Measurements from ENCODE around the gene HLA-DPA1.
"Not testable (repeated sequence)": the region's sequence is repeated elsewhere in the genome, so short reads cannot be mapped to it uniquely, and the experiment has no call there.

The HLA-DPA1 gene

DNA sequence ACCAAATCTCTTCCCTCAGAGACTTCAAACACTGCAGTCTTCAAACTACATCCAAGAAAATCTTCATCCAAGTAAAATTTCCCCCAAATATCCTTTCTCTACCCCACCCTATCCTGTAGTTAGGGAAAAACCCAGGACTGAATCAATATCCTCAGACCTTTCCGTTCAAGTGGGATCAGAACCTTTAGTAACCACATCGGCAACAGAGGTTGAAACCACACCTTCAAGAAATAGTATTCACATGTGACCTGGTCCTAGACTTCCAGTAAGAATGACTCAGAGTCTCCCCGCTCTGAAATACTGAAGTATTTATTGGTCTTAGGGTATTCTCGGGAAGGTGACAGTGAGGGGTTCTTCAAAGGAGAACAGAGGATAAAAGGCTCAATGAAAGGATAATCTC is 8.7 kb downstream of the HLA-DPA1 start:
- no peak for DNase-seq (ENCODE audit: low read depth)

DNA sequence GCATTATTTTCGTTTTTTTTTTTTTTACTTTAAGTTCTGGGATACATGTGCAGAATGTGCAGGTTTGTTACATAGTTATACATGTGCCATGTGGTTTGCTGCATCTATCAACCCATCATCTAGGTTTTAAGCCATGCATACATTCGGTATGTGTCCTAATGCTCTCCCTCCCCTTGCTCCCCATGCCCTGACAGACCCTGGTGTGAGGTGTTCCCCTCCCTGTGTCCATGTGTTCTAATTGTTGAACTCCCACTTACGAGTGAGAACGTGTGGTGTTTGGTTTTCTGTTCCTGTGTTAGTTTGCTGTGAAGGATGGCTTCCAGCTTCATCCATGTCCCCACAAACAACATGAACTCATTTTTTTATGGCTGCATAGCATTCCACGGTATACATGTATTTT is 10.0 kb downstream of the HLA-DPA1 start:
- DNase-seq (ENCODE audit: low read depth), result not testable (repeated sequence)

DNA sequence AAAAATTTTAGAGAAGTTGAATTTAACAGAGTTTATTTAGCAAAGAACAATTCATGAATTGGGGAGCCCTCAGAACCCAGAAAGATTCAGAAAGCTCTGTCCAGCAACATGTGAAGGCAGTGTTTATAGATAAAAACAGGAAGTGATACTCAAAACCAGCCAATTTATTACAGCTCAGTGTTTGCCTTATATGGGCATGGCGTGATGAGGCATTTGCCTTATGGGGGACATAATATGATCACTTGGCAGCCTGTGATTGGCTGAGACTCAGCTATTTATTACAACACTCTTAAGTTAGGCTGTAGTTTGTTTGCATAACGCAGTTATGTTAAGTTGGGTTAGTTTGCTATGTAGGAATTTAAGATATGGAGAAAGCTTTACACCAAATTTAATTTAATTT is 11.5 kb downstream of the HLA-DPA1 start:
- no peak for DNase-seq (ENCODE audit: low read depth)

DNA sequence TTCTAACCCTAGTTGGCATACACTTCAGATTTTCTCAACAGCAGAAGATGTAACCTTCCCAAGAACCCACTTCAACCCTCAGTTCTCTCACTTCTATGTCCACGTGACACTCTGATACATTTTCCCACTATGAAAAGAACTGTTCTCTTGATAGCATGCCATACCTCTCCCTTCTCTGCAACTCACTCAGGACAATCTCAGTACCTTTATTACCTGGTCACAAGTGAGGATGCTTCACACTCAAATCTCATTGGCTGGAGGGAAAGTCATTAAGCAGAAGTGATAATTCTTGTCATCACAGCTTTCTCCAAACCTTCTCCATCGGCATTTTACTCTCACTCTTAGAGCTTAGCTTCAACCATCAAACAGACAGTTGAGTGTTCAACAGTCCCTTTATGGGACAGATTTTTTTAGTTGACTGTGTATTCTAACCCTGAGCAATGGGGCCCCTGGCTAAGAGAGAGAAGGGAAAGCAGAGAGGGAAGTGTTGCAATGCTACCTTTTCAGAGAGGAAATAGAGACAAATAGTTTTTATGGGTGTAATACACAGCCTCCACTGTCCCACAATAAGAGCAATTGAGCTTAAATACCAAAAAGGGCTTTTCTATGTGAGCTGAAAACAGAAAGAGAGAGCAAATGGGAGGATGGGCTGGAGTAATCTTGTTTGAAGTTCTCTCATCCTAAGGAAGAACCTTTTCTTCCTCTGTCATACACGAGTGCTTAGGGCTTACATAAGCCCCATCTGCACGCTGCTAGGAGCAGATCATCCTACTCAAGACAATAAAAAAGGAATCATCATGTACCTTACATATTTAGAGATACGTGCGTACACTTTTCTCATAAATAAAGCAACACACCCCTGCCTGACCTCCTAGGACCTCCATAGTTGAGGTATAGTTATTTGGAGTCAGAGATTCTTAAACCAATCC is 16.0 kb downstream of the HLA-DPA1 start:
- DNase-seq (ENCODE audit: low read depth), result no peak

DNA sequence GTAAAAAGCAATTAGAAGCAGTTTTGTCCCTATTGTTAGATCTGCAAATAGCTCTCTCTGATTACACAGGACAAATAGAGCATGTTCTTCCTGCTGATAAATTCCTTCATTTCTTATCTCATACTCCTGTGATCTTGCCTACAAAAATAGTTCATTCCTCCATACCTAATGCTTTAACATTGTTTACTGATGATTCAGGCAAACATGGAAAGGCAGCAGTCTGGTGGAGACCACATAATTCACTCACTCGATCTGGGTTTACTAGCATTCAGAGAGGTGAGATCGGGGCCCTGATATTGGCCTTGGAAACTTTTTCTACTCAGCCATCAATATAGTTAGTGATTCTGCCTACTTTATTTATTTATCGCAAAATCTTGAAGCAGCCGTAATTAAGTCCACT is 20.2 kb downstream of the HLA-DPA1 start:
- DNase-seq (ENCODE audit: low read depth), result no peak

DNA sequence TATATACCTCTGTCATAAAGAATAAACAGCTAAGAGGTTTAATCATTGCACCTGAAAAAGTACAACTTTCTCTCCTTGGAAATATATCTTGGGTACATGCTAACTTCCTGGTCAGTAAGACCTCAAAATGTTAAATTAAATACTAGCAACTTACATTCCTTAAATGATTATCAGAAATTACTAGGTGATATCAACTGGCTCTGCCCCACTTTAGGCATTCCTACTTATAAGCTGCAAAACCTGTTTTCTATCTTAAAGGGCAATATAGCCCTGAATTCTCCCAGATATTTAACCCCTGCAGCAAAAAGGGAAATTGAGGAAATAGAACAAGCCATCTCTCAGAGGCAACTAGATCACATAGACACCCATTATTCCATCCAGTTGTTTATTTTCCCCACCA is 20.8 kb downstream of the HLA-DPA1 start:
- no peak for DNase-seq (ENCODE audit: low read depth)

DNA sequence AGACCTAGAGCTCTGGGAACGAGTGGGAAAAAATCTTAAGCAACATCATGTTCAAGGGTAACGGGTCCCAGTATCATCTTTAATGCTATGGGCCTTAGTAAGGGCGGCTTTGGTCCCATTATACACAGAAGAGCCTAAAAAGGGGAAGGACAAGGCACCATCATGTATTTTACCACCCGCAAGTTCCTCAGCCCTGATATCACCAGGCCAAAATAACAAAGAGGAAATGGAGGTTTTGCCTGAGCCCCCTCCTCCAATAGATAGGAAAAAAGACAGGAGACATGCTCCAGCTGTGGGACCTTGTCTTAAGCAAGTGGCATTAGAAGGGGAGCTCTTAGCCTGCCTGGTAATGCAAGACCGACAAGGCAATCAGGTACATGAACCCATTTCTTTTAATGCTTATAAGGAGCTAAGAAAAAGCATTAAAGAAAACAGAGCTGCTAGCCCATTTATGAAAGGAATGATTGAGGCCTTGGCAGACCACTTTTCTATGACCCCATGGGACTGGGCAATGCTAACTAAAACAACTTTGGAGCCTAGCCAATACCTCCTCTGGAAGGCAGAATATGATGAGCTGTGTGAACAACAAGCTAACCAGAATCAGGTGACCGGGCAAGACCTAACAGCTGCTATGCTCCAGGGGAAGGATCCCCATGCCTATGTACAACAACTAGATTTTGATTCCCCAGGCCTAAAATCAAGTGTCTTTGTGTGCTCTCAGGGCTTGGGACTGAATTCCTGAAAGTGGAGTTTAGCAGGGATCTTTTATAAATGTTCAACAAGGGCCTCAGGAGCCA is 23.2 kb downstream of the HLA-DPA1 start:
- no peak for DNase-seq (ENCODE audit: low read depth)

DNA sequence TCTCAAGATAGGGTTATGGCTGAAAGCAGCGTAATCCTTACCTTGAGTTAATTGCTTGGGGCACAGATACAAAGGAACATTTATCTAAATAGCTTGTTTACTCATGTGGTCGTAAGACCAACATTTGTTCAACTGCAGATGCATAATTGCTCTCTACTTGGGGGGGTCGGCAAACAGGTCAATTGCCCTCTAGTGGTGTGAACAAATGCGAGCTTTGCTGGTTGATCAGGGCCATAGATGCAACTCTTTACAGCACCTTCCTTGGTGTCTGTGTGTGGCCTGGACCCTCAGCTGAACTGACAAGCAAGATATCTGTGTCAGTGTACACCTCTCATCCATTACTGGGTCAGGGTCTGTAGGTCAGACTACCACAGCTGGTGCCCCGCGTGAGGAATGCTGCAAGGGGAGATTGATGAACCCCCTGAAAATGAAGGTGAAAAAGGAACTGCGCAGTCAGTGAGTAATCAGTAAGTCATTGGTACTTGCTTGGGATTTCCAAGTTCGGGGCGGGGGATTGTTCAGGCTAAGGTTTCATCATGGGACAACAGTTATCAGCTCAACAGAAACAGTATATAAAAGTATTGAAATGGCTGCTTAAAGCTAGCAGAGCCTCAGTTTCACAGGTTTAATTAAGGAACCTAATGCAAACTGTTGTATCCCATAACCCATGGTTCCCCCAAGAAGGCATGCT is 24.0 kb downstream of the HLA-DPA1 start:
- DNase-seq (ENCODE audit: low read depth), result no peak

DNA sequence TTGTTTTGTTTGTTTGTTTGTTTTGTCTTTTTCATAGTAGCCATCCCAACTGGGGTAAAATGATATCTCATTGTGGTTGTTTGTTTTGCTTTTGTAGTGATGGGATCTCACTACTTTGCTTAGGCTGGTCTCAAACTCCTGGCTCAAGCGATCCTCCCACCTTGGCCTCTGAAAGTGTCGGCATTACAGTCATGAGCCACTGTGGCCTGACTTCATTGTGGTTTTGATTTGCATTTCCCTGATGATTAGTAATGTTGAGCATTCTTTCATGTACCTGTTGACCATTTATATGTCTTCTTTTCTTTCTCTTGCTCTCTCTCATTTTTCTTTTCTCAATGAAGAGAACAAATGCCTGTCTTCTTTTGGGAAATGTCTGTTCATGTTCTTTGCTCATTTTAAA is 33.3 kb downstream of the HLA-DPA1 start:
- DNase-seq (ENCODE audit: low read depth), result no peak

DNA sequence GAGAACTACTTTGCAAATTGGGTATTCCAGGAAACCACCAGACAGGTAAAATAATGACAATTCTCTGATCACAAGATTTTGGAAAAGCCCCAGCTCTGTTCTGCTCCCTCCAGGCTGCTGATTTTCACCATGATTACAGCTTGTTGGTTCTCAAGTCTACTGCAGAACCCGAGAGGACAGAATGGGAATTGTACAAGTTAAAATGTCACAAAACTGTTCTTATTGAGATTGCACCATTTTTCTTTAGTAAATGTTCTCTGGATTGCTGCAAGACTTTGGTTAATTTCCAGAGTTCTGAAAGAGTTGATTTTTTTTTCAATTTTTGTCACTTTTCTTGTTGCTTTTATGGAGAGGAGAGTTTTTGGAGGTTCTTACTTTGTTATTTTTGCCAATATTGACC is 36.9 kb downstream of the HLA-DPA1 start:
- no peak for DNase-seq (ENCODE audit: low read depth)

DNA sequence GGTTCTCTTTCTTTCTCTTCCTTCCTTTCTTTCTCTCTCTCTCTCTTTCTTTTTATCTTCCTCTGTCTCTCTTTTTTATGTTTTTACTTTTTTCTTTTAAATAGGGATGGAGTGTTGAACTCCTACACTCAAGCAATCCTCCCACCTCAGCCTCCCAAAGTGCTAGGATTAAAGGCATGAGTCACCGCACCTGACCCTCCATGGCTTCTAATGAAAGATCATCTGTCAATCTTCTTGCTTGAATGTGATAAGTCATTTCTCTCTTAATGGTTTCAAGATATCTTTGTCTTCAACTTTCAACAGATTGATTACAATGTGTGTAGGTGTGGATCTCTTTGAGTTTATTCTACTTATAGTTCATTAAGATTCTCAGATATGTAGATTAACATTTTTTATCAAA is 38.9 kb downstream of the HLA-DPA1 start:
- DNase-seq (ENCODE audit: low read depth), result no peak

DNA sequence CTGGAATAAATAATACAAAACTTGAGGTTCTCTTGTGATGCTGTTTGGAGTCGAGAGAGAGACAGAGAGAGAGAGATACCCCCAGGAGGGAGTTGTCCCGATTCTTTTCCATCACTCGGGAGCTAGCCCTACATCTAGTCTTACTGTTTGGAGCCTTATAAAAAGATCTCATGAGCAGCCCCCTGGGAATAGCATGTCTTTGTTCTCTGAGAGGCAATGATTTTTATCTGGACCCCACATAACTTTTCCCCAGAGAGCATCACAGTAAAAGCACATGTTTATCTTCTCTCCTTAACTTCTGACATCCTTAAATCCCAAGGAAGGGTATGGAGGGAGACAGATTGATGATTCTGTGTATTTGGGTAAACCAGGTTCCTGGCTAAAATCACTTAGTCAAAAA is 43.2 kb downstream of the HLA-DPA1 start:
- DNase-seq (ENCODE audit: low read depth), result no peak

DNA sequence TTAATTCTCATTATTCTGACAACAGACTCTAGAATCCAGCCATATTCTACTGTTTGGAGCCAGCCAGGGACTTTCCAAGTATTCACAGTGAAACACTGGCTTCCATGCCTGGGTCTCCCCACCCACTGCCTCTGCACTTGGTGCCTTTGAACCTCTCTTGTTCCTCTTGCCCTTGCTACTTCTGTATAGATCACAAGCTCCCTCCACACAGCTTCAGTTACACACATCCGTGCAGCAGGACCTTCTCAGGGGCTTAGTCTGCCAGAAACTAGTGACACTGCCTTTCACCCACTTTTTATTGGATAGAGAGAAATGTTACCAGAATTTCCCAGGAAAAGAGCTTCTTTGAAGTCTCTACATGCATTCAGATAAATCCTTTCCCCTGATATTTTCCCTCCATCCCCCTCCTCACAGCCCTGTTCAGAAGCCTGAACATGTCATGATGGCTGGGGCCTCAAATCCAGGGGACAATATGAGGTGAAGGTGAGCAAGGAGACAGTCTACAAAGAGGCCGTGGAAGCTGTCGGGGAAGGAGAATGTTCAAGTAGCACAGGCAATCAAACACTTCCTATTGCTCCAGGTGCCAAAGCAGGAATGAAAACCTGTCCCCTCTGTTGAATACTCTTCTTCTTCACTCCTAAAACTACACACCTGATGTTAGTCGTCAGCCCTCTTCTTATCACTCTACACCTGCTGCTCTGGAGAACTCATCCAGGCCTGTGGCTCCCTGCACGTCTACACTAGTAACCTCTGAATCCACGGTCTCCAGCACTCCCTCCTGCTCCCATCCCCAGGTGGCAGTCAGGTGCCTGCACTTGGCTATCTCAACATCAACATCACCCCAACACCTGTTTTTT is 43.9 kb downstream of the HLA-DPA1 start:
- no peak for DNase-seq (ENCODE audit: low read depth)

DNA sequence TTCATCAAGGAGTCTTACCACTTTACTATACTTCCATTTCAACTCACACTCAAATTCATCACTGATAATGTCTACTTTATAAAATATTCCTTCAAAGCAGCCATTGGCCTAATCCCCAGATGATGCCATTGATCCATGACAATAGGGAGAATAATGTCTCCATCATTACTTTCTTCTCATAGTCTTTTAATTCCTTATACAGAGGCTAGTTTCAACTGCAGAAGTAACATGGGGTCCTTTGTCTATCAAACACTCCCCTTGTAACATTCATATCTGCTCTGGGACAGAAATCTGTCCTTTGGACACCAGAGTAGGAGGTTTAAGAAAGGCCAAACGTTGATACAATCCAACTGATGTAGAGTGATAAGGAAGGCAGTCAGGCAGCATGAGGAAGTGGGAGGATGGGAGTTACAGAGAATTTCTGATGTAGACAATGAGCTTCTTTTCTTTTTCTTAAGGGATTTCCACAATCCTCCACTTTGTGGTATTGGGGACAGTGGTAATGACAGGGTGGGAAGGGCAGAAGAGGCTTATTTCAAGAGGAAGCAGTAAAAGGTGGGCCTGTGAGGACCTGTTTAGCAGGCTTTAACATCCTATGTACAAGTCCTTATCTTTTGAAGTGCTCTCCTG is 45.1 kb downstream of the HLA-DPA1 start:
- no peak for DNase-seq (ENCODE audit: low read depth)

DNA sequence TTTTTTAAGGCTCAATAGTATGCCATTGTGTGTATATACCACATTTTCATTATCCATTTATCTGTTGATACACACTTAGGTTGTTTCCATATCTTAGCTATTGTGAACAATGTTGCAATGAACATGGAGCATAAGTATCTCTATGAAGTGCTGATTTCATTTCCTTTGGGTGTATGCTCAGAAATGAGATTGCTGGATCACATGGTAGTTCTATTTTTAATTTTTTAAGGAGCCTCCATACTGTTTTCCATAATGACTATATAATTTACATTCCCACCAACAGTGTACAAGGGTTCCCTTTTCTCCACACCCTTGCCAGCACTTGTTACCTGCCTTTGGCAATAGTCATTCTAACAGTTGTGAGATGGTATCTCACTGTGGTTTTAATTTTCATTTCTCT is 48.9 kb downstream of the HLA-DPA1 start:
- no peak for DNase-seq (ENCODE audit: low read depth)

DNA sequence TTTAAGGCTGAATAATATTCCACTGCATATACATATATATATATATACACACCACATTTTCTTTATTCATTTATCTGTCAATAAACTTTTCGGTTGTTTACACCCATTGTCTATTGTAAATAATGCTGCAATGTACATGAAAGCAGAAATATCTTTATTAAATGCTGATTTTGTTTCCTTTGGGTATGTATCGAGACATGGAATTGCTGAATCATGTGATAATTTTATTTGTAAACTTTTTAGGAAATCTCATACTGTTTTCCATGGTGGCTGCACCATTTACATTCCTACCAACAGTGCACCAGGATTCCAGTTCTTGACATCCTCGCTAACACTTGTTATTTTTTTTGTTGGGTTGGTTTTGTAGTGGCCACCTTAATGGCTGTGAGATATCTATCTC is 49.9 kb downstream of the HLA-DPA1 start:
- DNase-seq (ENCODE audit: low read depth), result no peak

DNA sequence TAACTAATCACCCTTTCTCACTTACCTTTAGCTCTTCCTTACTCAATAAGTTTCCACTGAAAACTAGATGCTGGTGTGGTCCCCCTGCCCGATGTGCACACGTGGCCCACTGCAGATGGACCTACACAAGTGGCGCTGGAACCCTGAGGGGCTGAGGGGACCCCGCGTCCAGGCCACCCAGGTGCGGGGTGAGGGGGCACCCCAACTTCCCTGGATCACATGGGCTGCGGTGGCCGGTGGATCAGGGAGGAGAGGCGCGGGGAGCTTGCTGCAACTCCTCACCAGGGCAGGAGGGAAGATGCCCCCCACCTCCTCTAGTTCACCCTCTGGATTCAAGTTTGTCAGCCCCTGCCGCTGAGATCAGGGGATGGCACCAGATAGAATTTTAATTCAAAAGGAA is 51.5 kb downstream of the HLA-DPA1 start:
- no peak for DNase-seq (ENCODE audit: low read depth)

DNA sequence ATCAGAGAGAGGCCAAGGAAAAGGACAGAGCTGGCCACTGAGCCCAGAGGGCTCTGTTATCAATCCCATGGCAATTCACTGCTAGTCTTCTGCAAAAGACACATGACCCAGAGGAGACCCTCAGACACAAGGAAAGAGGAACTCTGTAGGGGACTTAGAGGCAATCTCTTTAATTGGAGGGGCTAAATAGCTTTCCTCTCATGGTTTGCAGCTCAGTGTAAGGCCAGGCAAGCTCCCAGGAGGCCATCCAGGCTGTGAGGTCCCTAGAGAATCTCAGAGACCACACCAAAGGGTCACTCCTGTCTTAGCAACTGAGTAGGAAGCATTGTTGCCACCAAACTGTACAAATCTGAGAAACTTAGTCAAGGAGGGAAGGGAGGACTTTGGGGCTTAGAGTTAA is 54.1 kb downstream of the HLA-DPA1 start:
- DNase-seq (ENCODE audit: low read depth), result no peak

DNA sequence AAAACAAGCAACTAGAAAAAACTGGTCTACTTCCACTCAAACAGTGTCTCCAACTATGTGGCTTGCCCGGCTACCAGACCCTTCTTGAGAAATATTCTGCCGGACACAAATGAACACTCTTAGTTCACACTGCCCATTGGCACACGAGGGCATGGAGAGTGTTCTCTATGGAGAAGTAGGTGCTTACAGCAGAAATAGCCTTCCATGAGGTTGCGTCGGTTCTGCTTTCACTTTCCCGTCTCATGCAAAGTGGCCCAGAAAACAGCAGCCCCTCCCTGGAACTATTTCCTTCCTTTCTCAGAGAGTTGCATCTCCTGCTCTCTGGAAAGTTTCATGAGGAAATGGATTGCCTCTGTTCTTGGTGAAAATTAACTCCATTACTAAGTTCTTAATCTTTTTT is 54.5 kb downstream of the HLA-DPA1 start:
- DNase-seq (ENCODE audit: low read depth), result no peak

DNA sequence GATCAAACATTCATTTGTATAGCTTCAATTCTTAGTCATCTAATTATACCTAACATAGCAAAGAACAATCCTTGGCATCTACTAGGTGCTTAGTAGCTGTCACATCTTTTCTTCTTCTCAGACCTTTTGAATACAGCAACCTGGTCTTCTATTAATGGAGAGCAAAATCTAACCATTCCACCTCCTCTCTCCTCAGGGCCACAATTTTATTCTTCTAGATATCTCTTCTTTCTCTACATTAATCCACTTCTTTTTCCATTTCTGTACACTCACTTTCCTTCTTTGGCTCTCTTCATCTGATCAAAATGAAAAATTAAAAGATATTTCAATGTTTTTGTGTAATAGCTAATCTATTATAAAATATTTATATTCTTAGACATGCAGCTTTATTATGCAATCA is 55.0 kb downstream of the HLA-DPA1 start:
- no peak for DNase-seq (ENCODE audit: low read depth)

DNA sequence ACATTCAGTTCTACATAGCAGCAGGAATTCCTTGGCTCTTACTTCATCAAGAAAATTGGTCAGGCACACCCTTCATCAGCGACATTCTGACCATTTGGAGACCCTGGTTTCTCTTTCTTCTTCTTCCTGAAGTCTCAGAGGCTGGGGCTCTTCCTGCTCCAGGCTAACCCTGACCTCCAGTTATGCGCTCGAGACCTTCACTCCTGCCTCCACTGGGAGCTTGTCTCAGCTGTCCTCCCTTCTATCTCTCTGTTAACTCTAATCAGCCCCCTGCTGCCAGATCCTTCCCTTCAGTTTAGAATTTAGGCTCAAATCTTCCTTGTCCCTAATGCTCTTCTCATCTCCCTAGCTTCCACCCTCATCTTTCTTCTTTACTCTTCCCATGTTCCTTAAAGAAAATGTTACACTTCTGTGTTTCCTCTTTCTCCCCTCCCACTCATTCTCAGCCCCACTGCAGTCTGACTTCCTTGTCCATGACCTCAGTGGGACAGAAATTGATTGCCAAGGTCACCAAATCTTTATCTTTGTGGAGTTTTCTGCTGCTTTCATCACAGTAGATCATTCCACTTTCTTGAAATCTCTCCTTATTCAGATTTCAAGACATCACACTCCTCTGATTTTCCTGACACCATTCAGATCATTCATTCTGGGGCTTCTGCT is 55.6 kb downstream of the HLA-DPA1 start:
- no peak for DNase-seq (ENCODE audit: low read depth)
